HepG2 (cell line): Measurements from ENCODE around the gene CAPN10. TPM values are rescaled to one million over a fixed set of nuclear protein-coding genes. Genes with fewer than 3 reads are reported as not detected.

ENCODE experiments used
- DZIP1 ChIP-seq: sonication (generic); formaldehyde crosslinking; IDR thresholded peaks from 2 replicates; pipeline ENCODE4 v1.5.0; 2020; ENCODE audit warnings: mild to moderate bottlenecking, missing genetic modification reagents
- ELK4 ChIP-seq: sonication (generic); formaldehyde crosslinking; IDR thresholded peaks from 2 replicates; pipeline ENCODE4 v1.9.0; 2021; ENCODE audit warnings: missing genetic modification reagents, borderline replicate concordance
- JDP2 ChIP-seq: sonication (generic); formaldehyde crosslinking; IDR thresholded peaks from 2 replicates; pipeline ENCODE4 v1.8.1; 2022; ENCODE audit warnings: missing genetic modification reagents, borderline replicate concordance
- RBFOX2 ChIP-seq: fragments of 200-400 bp; formaldehyde crosslinking; IDR thresholded peaks from 2 replicates; pipeline ENCODE4 v1.6.1; 2017; ENCODE audit warnings: low read depth, mild to moderate bottlenecking, low read length
- RCOR2 ChIP-seq: IDR thresholded peaks from 2 replicates; pipeline ENCODE4 v1.6.1; 2016; ENCODE audit warnings: missing biosample characterization, missing genetic modification reagents
- RXRB ChIP-seq: IDR thresholded peaks from 2 replicates; pipeline ENCODE4 v1.6.1; 2016; ENCODE audit warnings: borderline replicate concordance, missing genetic modification reagents, missing compliant biosample characterization
- SP4 ChIP-seq: sonication (generic); formaldehyde crosslinking; IDR thresholded peaks from 2 replicates; pipeline ENCODE4 v1.8.1; 2023; ENCODE audit warnings: mild to moderate bottlenecking, missing genetic modification reagents
- TBL1XR1 ChIP-seq: fragments of 150-350 bp; IDR thresholded peaks from 2 replicates; pipeline ENCODE4 v1.6.1; 2014; ENCODE audit warnings: borderline replicate concordance, low read length; ENCODE audit not compliant: partially characterized antibody
- TEAD2 ChIP-seq: sonication (generic); formaldehyde crosslinking; IDR thresholded peaks from 2 replicates; pipeline ENCODE4 v1.9.0; 2021; ENCODE audit warnings: missing genetic modification reagents
- ZFP36L2 ChIP-seq: sonication (generic); formaldehyde crosslinking; IDR thresholded peaks from 2 replicates; pipeline ENCODE4 v1.4.0; 2020; ENCODE audit warnings: missing genetic modification reagents
- ZFY ChIP-seq: sonication (generic); formaldehyde crosslinking; IDR thresholded peaks from 2 replicates; pipeline ENCODE4 v1.4.0; 2020; ENCODE audit warnings: missing genetic modification reagents
- ZNF263 ChIP-seq: sonication (generic); formaldehyde crosslinking; IDR thresholded peaks from 2 replicates; pipeline ENCODE4 v1.4.0; 2020; ENCODE audit warnings: missing genetic modification reagents
- ZNF33B ChIP-seq: sonication (generic); formaldehyde crosslinking; IDR thresholded peaks from 2 replicates; pipeline ENCODE4 v1.5.1; 2020; ENCODE audit warnings: mild to moderate bottlenecking, missing genetic modification reagents
- ZNF569 ChIP-seq: sonication (generic); formaldehyde crosslinking; IDR thresholded peaks from 2 replicates; pipeline ENCODE4 v1.5.0; 2020; ENCODE audit warnings: mild to moderate bottlenecking, missing genetic modification reagents, moderate library complexity, borderline replicate concordance
- ZNF782 ChIP-seq: sonication (generic); formaldehyde crosslinking; IDR thresholded peaks from 2 replicates; pipeline ENCODE4 v1.4.0; 2020; ENCODE audit warnings: missing genetic modification reagents, mild to moderate bottlenecking, borderline replicate concordance
- ZSCAN29 ChIP-seq: sonication (generic); formaldehyde crosslinking; conservative IDR thresholded peaks from 2 replicates; pipeline ENCODE4 v1.4.0; 2020; ENCODE audit warnings: mild to moderate bottlenecking, missing genetic modification reagents
- polyA plus RNA-seq, 8 experiments: library from polyadenylated mRNA; depleted of rRNA in 3 of 8; stranded (reverse) in 7 of 8; unstranded in 1 of 8; fragments of >200 nt; fragmentation: Illumina TruSeq in 4 of 8; extraction: Trizol in 4 of 8; gene quantifications; 2 replicates each; pipeline versions ENCODE4 v1.2.1 to v1.2.3, GENCODE V29; 2011 to 2016; ENCODE audit warnings: low read depth in 4 of 8, missing spikeins in 1 of 8, mixed read lengths in 1 of 8; ENCODE audit not compliant: insufficient read depth in 1 of 8
- total RNA-seq, 5 experiments: library from RNA; depleted of rRNA; stranded (reverse); fragments of >200 nt; fragmentation: Illumina TruSeq; extraction: Trizol; gene quantifications; 2 replicates each; pipeline ENCODE4 v1.2.3, GENCODE V29; 2016; ENCODE audit warnings: low read depth in 1 of 5
- TF ChIP-seq, protein P1 (sequence below): IDR thresholded peaks from 2 replicates; pipeline ENCODE4 v1.6.1; 2012; ENCODE audit warnings: low read length, improper control_type of control experiment
- TF ChIP-seq, protein P2 (sequence below): sonication (generic); formaldehyde crosslinking; IDR thresholded peaks from 2 replicates; pipeline ENCODE4 v1.4.0; 2020; ENCODE audit warnings: mild to moderate bottlenecking, missing genetic modification reagents

Gene CAPN10
- total and polyA plus RNA-seq, 2 of the 13 experiments (the other 11 are each of a cell fraction or from before 2014, with no cell fraction given), result 27.6 to 32.4 TPM

GRCh38 chr2:240560480-240561324 is 25.8 kb upstream of the CAPN10 start (continued):
- TF ChIP-seq ZNF33B (CRISPR knock-in tag) (peak; percentile 94; the same call in 1 of the 2 replicates), ZFY (CRISPR knock-in tag) (peak; percentile 97), TBL1XR1 (no peak), SP4 (CRISPR knock-in tag) (peak; percentile 100), ZSCAN29 (CRISPR knock-in tag) (no peak), TEAD2 (CRISPR knock-in tag) (no peak), RXRB (CRISPR knock-in tag) (0 out of 2 replicates have a peak, but pooled peaks have one; percentile 35), ZFP36L2 (CRISPR knock-in tag) (peak; percentile 64; the same call in 1 of the 2 replicates), RBFOX2 (peak; percentile 98), ZNF782 (CRISPR knock-in tag) (0 out of 2 replicates have a peak, but pooled peaks have one; percentile 4), ZNF569 (CRISPR knock-in tag) (0 out of 2 replicates have a peak, but pooled peaks have one; percentile 23), JDP2 (CRISPR knock-in tag) (no peak), ZNF263 (CRISPR knock-in tag) (peak; percentile 16; the same call in 1 of the 2 replicates), RCOR2 (CRISPR knock-in tag) (no peak), DZIP1 (peak; percentile 87), ELK4 (CRISPR knock-in tag) (0 out of 2 replicates have a peak, but pooled peaks have one; percentile 35)
- TF ChIP-seq, protein P1, sequence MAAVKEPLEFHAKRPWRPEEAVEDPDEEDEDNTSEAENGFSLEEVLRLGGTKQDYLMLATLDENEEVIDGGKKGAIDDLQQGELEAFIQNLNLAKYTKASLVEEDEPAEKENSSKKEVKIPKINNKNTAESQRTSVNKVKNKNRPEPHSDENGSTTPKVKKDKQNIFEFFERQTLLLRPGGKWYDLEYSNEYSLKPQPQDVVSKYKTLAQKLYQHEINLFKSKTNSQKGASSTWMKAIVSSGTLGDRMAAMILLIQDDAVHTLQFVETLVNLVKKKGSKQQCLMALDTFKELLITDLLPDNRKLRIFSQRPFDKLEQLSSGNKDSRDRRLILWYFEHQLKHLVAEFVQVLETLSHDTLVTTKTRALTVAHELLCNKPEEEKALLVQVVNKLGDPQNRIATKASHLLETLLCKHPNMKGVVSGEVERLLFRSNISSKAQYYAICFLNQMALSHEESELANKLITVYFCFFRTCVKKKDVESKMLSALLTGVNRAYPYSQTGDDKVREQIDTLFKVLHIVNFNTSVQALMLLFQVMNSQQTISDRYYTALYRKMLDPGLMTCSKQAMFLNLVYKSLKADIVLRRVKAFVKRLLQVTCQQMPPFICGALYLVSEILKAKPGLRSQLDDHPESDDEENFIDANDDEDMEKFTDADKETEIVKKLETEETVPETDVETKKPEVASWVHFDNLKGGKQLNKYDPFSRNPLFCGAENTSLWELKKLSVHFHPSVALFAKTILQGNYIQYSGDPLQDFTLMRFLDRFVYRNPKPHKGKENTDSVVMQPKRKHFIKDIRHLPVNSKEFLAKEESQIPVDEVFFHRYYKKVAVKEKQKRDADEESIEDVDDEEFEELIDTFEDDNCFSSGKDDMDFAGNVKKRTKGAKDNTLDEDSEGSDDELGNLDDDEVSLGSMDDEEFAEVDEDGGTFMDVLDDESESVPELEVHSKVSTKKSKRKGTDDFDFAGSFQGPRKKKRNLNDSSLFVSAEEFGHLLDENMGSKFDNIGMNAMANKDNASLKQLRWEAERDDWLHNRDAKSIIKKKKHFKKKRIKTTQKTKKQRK, result no peak
- TF ChIP-seq, protein P2, sequence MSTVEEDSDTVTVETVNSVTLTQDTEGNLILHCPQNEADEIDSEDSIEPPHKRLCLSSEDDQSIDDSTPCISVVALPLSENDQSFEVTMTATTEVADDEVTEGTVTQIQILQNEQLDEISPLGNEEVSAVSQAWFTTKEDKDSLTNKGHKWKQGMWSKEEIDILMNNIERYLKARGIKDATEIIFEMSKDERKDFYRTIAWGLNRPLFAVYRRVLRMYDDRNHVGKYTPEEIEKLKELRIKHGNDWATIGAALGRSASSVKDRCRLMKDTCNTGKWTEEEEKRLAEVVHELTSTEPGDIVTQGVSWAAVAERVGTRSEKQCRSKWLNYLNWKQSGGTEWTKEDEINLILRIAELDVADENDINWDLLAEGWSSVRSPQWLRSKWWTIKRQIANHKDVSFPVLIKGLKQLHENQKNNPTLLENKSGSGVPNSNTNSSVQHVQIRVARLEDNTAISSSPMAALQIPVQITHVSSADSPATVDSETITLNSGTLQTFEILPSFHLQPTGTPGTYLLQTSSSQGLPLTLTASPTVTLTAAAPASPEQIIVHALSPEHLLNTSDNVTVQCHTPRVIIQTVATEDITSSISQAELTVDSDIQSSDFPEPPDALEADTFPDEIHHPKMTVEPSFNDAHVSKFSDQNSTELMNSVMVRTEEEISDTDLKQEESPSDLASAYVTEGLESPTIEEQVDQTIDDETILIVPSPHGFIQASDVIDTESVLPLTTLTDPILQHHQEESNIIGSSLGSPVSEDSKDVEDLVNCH (CRISPR knock-in tag), result no peak
